CD14-positive monocyte (primary cell): Measurements from ENCODE around the gene C20orf204. TPM values are rescaled to one million over a fixed set of nuclear protein-coding genes. Genes with fewer than 3 reads are reported as not detected.

Source experiments
- DNase-seq, 3 donors: peaks; one replicate each; pipeline ENCODE4 v3.0.0-alpha.2; 2011 to 2022
- H2AFZ ChIP-seq: 2 replicates; pipeline ENCODE4 v1.6.0; 2012; ENCODE audit warnings: mild to moderate bottlenecking, low read depth, low read length, inconsistent platforms; ENCODE audit not compliant: insufficient read depth, poor library complexity, severe bottlenecking
- H3K27ac ChIP-seq, 2 donors: 1 replicate in 1 of 2; 2 replicates in 1 of 2; pipeline ENCODE4 v1.5.1; 2012 to 2013; ENCODE audit warnings: low read length in 2 of 2, control low read depth in 1 of 2, inconsistent platforms in 1 of 2, low read depth in 1 of 2, mild to moderate bottlenecking in 1 of 2
- H3K27me3 ChIP-seq, 2 donors: one replicate each; pipeline versions ENCODE4 v1.6.0 to v1.6.1; 2011 to 2013; ENCODE audit warnings: low read length in 2 of 2; ENCODE audit not compliant: control insufficient read depth in 2 of 2, insufficient read depth in 2 of 2
- H3K36me3 ChIP-seq, 2 donors: replicated peaks in 1 of 2; 1 replicate in 1 of 2; 2 replicates in 1 of 2; pipeline versions ENCODE4 v1.5.1 to v1.6.1; 2012 to 2013; ENCODE audit warnings: low read length in 2 of 2, control low read depth in 1 of 2, inconsistent platforms in 1 of 2, mild to moderate bottlenecking in 1 of 2; ENCODE audit not compliant: insufficient read depth in 2 of 2, control insufficient read depth in 1 of 2
- H3K4me1 ChIP-seq, 2 donors: 1 replicate in 1 of 2; 2 replicates in 1 of 2; pipeline versions ENCODE4 v1.5.1 to v1.6.1; 2012 to 2013; ENCODE audit warnings: low read length in 2 of 2, control low read depth in 1 of 2, inconsistent platforms in 1 of 2, mild to moderate bottlenecking in 1 of 2, moderate library complexity in 1 of 2; ENCODE audit not compliant: insufficient read depth in 2 of 2, control insufficient read depth in 1 of 2
- H3K4me2 ChIP-seq: replicated peaks from 2 replicates; pipeline ENCODE3; 2012; ENCODE audit warnings: low read length, moderate library complexity, mild to moderate bottlenecking; ENCODE audit not compliant: poor library complexity, severe bottlenecking; ENCODE audit errors: extremely low read depth
- H3K4me3 ChIP-seq, 3 experiments: fragments of 200-600 bp in 1 of 3; sonication (generic) in 1 of 3; replicated peaks in 1 of 3; 1 replicate in 2 of 3; 2 replicates in 1 of 3; pipeline ENCODE4 v1.5.1; 2011 to 2013; ENCODE audit warnings: low read length in 3 of 3, mild to moderate bottlenecking in 3 of 3, control low read depth in 2 of 3, low read depth in 2 of 3, inconsistent platforms in 1 of 3, moderate library complexity in 1 of 3
- H3K79me2 ChIP-seq: 2 replicates; pipeline ENCODE4 v1.6.0; 2012; ENCODE audit warnings: mild to moderate bottlenecking, control low read depth, inconsistent platforms, low read length, moderate library complexity; ENCODE audit not compliant: insufficient read depth
- H3K9ac ChIP-seq: 2 replicates; pipeline ENCODE4 v1.6.0; 2017; ENCODE audit warnings: low read length, mild to moderate bottlenecking; ENCODE audit not compliant: insufficient read depth, poor library complexity, severe bottlenecking
- H3K9me3 ChIP-seq, 2 donors: replicated peaks in 1 of 2; 1 replicate in 1 of 2; 2 replicates in 1 of 2; pipeline versions ENCODE4 v1.5.1 to v1.6.1; 2012 to 2013; ENCODE audit warnings: low read length in 2 of 2, control low read depth in 1 of 2; ENCODE audit not compliant: control insufficient read depth in 1 of 2, insufficient read depth in 1 of 2
- H4K20me1 ChIP-seq: 2 replicates; pipeline ENCODE4 v1.6.0; 2012; ENCODE audit warnings: mild to moderate bottlenecking, low read length, control low read depth, moderate library complexity; ENCODE audit not compliant: insufficient read depth
- H3K27ac Mint-ChIP-seq, 7 donors: one replicate each; pipeline ENCODE4 v1.8.0; 2020; ENCODE audit warnings: mild to moderate bottlenecking in 7 of 7, mixed read lengths in 7 of 7, moderate library complexity in 6 of 7, inconsistent platforms in 2 of 7
- H3K27me3 Mint-ChIP-seq, 3 donors: one replicate each; pipeline ENCODE4 v1.8.0; 2021 to 2022; ENCODE audit warnings: low read depth in 3 of 3, mild to moderate bottlenecking in 3 of 3, mixed read lengths in 3 of 3, moderate library complexity in 3 of 3, inconsistent platforms in 1 of 3
- H3K36me3 Mint-ChIP-seq, 2 donors: one replicate each; pipeline ENCODE4 v1.8.0; 2020; ENCODE audit warnings: mixed read lengths in 2 of 2, inconsistent platforms in 1 of 2, mild to moderate bottlenecking in 1 of 2
- H3K4me1 Mint-ChIP-seq: one replicate; pipeline ENCODE4 v1.8.0; 2020; ENCODE audit warnings: mild to moderate bottlenecking, mixed read lengths
- H3K4me3 Mint-ChIP-seq, 2 donors: one replicate each; pipeline ENCODE4 v1.8.0; 2020; ENCODE audit warnings: mild to moderate bottlenecking in 2 of 2, mixed read lengths in 2 of 2, moderate library complexity in 1 of 2
- H3K9me3 Mint-ChIP-seq, 7 donors: one replicate each; pipeline ENCODE4 v1.8.0; 2020 to 2022; ENCODE audit warnings: mixed read lengths in 7 of 7, mild to moderate bottlenecking in 6 of 7, moderate library complexity in 6 of 7, inconsistent platforms in 2 of 7
- WGBS: methylation state at CpG from one replicate; pipeline ENCODE4 v1.1.5; 2013; ENCODE audit warnings: missing lambda C conversion rate; ENCODE audit not compliant: insufficient coverage; 5-methylcytosine and 5-hydroxymethylcytosine counted together
- intact Hi-C, 2 donors: fragments of 100-400 bp; cut with micrococcal nuclease; formaldehyde crosslinking; loops; one replicate each; pipeline versions ENCODE4 v1.15.0 to v1.15.1; 2023
- polyA plus RNA-seq, 3 donors: library from polyadenylated mRNA; depleted of rRNA in 1 of 3; unstranded in 2 of 3; stranded (reverse) in 1 of 3; fragments of 300-500 nt in 2 of 3; fragments of >200 nt in 1 of 3; fragmentation: Illumina TruSeq in 2 of 3; gene quantifications; 1 replicate in 2 of 3; 2 replicates in 1 of 3; pipeline ENCODE4 v1.2.3, GENCODE V29; 2012 to 2021
- TF ChIP-seq, protein P1 (sequence below): fragments of 200-600 bp; IDR thresholded peaks from one replicate; pipeline ENCODE4 v1.8.0; 2022; ENCODE audit warnings: antibody characterized with exemption, mild to moderate bottlenecking

Gene C20orf204
- polyA plus RNA-seq, 3 donors: 0.20 TPM; not detected in 2

DNA sequence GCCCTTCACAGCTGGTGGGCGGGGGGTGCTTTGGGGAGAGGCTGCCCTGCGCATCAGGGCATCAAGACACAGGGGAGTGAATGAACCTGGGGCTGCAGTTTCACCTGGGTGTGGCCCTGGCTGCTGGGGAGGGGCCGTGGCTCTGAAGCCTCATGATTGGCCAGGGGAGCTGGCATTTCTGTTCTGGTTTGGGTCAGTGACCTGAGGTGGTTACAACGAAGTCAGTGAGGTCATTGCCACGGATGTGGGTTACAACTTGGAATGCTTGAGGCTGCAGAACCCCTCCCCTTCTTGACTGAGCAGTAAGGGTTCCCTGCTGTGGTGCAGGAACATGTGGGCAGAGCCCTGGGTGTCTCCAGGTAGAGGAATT is 30.0 kb downstream of the C20orf204 start:
- H3K36me3 Mint-ChIP-seq: no peaks in the 10 kb centered on the region
- H3K4me3 ChIP-seq: no peak overlapping the region
- DNase-seq: peak in 2 of 3 donors; percentile 28 to 47
- peaks cover 0 to 2% (median 0%) of the 10 kb centered on the region in 7 donors for H3K9me3 Mint-ChIP-seq
- H3K27ac ChIP-seq: no peak overlapping the region
- H3K9ac ChIP-seq: no peak overlapping the region
- no peak overlapping the region for H2AFZ ChIP-seq
- H3K27me3 Mint-ChIP-seq: peaks cover 0 to 27% (median 12%) of the 10 kb centered on the region in 3 donors
- WGBS: 87% methylated on average over 2 of the region's 5 CpGs
- H3K9me3 ChIP-seq: no peaks in the 10 kb centered on the region
- H3K4me1 Mint-ChIP-seq: peaks cover 44% of the 10 kb centered on the region
- peak overlapping the region in 3 of 7 donors; percentile 15 to 73 (median 16) for H3K27ac Mint-ChIP-seq
- H3K4me2 ChIP-seq: no peak overlapping the region
- no peaks in the 10 kb centered on the region for H3K36me3 ChIP-seq
- H3K27me3 ChIP-seq: no peaks in the 10 kb centered on the region
- H3K4me1 ChIP-seq: peaks cover 32 to 52% of the 10 kb centered on the region in 2 donors
- intact Hi-C loops: loop anchor here in 1 of 2 donors (10.0 kb wide), 1 partner anchor 541 kb away; the partner anchor contains the start of gene PPDPF
- TF ChIP-seq, protein P1, sequence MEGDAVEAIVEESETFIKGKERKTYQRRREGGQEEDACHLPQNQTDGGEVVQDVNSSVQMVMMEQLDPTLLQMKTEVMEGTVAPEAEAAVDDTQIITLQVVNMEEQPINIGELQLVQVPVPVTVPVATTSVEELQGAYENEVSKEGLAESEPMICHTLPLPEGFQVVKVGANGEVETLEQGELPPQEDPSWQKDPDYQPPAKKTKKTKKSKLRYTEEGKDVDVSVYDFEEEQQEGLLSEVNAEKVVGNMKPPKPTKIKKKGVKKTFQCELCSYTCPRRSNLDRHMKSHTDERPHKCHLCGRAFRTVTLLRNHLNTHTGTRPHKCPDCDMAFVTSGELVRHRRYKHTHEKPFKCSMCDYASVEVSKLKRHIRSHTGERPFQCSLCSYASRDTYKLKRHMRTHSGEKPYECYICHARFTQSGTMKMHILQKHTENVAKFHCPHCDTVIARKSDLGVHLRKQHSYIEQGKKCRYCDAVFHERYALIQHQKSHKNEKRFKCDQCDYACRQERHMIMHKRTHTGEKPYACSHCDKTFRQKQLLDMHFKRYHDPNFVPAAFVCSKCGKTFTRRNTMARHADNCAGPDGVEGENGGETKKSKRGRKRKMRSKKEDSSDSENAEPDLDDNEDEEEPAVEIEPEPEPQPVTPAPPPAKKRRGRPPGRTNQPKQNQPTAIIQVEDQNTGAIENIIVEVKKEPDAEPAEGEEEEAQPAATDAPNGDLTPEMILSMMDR: no peak
- peaks cover 31% of the 10 kb centered on the region for H4K20me1 ChIP-seq
- peak overlapping the region; percentile 31 to 35 for H3K4me3 Mint-ChIP-seq
- peaks cover 4% of the 10 kb centered on the region for H3K79me2 ChIP-seq

DNA sequence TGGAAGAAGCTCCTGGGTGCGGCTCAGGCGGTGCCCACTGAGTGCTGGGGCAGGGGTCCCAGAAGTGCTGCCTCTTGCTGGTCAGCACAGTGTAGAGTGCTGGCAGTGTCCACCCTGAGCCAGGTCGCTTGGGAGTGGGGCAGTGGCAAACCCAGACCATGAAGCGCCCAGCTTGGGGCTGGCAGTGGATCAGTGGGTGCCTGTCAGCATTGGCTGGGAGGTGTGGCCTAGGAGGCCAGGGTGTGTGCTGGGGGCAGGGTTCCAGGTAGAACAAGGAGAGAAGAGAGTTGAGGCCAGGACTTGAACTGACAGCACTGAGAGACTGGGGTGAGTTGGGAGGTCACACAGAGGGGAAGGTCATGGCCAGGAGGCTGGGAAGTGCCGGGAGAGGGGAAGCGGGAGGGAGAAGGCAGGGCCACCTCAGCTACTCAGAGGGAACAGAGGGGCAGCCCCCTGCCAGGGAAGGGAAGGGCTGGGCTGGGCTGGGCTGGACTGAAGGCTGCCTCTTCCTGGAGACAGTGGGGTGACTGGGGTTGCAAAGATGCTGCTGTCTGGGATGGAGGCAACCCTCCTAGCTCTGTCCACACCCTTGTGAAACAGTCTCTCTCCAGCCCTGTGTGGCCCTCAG is 31.1 kb downstream of the C20orf204 start:
- Histone ChIP-seq H3K36me3 (peaks cover 1 to 4% of the 10 kb centered on the region in 2 donors), H4K20me1 (peaks cover 43% of the 10 kb centered on the region), H3K4me3 (no peak overlapping the region), H3K9me3 (no peaks in the 10 kb centered on the region), H3K27me3 (no peaks in the 10 kb centered on the region), H3K4me2 (no peak overlapping the region), H2AFZ (no peak overlapping the region), H3K27ac (no peak overlapping the region), H3K79me2 (peaks cover 4% of the 10 kb centered on the region), H3K4me1 (peaks cover 32 to 51% of the 10 kb centered on the region in 2 donors), H3K9ac (no peak overlapping the region)
- H3K4me3 Mint-ChIP-seq: no peak overlapping the region
- no peak for DNase-seq
- WGBS: 81% methylated on average over 6 of the region's 6 CpGs
- no peak overlapping the region for H3K27ac Mint-ChIP-seq
- peaks cover 0 to 2% (median 0%) of the 10 kb centered on the region in 7 donors for H3K9me3 Mint-ChIP-seq
- H3K4me1 Mint-ChIP-seq: peaks cover 49% of the 10 kb centered on the region
- intact Hi-C loops: loop anchor here in 1 of 2 donors (10.0 kb wide), 1 partner anchor 542 kb away; the partner anchor contains the start of gene PPDPF
- peaks cover 0 to 27% (median 12%) of the 10 kb centered on the region in 3 donors for H3K27me3 Mint-ChIP-seq
- H3K36me3 Mint-ChIP-seq: peaks cover 1 to 4% of the 10 kb centered on the region in 2 donors
- TF ChIP-seq, protein P1: no peak
